HG02759 (cell line): Measurements from ENCODE around the gene COPS9.

Experiments used
- ATAC-seq: cut with Tn5 transposase; IDR thresholded peaks from one replicate; pipeline ENCODE4 v1.9.1; 2021; ENCODE audit warnings: mild to moderate bottlenecking, moderate library complexity; ENCODE audit not compliant: unreplicated experiment

Gene COPS9

DNA sequence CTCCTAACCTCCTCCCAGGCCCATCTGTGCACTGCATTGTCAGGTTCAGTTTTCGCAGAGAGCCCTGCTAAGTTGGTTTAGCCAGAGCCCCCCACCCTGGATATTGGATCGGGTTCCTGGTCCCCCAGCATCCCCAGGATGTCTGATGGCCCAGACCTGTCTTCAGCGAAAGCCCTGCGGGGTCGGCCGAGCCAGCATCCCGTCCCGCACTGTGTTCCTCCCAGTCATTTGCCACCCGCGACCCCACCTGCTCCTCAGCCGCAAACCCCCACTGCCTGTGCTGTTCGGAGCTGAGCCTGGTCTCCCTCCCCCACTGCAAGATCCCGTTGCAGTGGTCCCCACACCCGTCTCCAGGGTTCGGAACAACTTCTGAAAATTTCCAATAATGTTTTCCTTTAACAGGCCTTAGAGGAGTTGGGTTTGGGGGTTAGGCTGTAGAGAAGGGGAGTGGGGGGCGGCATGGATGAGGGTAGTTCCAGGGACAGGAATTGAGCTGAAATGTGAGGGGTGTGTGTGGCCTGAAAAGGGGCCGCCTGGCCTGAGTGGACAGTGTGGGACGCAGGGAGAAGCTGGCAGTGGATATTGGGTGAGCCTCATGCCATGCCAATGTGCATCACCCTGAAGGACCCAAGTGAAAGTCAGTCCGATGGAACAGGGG is 1.6 kb upstream of the COPS9 start:
- ATAC-seq = no peak

GRCh38 chr2:240136671-240137292 is 677 bp upstream of the COPS9 start:
- peak; percentile 20 for ATAC-seq

- peak; percentile 16 for ATAC-seq
Measured at GRCh38 chr2:240135706-240136012, 446 bp downstream of the COPS9 start.

GRCh38 chr2:240134956-240135520 is 1.1 kb downstream of the COPS9 start:
- no peak for ATAC-seq

DNA sequence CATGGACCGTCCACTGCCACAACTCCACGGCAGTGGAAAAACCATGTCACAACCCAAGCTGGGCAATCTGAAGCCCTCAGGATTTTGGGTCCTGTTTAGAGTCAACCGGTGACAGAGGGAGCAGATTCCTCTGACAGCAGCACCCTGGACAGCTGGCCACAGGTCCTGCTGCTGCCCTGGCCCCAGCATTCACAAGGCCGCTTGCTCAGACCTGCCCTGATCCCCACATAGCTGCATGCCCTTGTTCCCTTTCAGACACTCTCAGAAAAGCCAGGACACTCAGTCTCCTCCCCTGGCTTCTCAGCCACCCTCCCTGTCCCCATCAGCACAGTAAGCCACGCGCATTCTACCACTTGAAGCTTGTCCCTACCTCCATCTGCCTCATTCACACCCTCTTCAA is 1.6 kb downstream of the COPS9 start:
- ATAC-seq = no peak

DNA sequence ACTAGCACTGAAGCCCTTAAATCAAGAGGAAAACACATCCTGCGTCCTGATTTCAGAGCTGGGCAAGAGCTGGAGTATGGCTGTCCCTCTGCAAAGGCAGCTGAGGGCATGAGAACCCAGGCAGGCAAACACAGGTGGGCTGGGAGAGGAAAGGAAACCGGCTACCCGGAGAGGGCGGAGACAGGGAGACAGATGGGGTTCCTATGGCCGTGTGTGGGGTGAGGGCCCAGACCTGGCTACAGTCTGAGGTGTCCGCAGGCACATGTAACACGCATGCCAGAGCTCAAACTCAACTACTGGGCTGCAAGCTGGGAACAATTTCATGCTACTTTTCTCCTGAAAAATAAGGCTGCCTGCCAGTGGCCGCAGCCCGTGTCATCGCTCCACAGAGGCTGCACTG is 2.7 kb downstream of the COPS9 start:
- no peak for ATAC-seq

DNA sequence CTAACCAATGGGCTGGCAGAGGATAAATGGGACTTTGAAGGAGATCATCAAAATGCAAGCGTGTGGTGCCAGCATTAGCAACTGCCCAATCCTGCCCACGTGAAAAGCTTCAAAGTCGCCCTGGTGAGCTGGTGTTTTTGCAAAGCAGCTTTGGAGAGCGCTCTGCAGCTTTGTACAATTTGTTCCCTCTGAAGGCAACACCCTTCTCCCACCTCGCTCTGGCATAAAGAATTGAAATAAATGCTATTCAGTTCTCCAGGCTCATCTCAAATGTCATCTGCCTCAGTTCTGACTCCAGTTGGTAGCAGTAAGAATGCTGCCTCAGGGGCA is 3.5 kb downstream of the COPS9 start:
- ATAC-seq = no peak

GRCh38 chr2:240131941-240132650 is 4.0 kb downstream of the COPS9 start:
- ATAC-seq = no peak

- no peak for ATAC-seq
Measured at GRCh38 chr2:240131296-240131695, 4.8 kb downstream of the COPS9 start.

GRCh38 chr2:240130393-240131195 is 5.5 kb downstream of the COPS9 start:
- no peak for ATAC-seq

GRCh38 chr2:240129731-240130392 is 6.2 kb downstream of the COPS9 start:
- no peak for ATAC-seq

DNA sequence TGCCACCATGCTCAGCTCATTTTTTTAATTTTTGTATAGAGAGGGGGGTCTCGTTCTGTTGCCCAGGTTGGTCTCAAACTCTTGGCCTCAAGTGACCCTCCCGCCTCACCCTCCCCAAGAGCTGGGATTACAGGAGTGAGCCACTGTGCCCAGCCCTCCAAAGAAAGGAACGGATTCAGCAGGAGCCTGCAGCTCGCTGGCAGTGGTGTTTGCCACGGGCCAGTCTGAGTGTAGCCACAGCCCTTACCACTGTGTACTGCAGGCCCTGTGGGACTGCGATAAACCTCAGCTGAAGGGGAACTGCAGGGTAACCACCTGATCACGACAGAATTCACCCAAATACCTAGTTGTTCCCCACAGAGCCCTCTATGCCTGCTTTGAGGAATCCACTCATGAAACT is 6.8 kb downstream of the COPS9 start:
- no peak for ATAC-seq

GRCh38 chr2:240128608-240129145 is 7.4 kb downstream of the COPS9 start:
- ATAC-seq = no peak

- no peak for ATAC-seq
Measured at GRCh38 chr2:240127911-240128607, 8.0 kb downstream of the COPS9 start.

DNA sequence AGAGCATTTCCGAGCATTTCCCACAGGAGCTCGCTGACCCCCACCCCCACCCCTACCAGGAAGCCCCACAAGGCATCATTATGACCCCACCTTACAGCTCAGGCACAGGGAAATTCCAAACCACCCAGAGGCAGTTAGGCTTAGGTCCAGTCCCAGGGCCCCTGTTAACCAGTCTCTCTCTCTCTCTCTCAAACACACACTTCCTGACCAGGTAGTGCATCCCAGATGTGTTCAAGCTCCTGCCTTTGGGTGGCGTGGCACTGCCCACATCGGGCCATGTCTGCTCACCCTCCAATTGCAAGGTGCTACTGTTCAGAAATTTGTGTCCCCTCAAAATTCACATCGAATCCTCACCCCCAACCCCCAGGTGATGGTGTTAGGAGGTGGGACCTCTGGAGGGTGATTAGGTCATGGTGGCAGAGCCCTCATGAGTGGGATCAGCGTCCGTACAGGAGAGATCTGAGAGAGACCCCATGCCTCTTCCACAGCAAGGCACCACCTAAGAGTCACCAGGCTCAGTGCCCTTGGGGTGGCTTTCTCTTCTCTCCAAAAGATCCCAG is 8.8 kb downstream of the COPS9 start:
- no peak for ATAC-seq

GRCh38 chr2:240126731-240127130 is 9.4 kb downstream of the COPS9 start:
- no peak for ATAC-seq

DNA sequence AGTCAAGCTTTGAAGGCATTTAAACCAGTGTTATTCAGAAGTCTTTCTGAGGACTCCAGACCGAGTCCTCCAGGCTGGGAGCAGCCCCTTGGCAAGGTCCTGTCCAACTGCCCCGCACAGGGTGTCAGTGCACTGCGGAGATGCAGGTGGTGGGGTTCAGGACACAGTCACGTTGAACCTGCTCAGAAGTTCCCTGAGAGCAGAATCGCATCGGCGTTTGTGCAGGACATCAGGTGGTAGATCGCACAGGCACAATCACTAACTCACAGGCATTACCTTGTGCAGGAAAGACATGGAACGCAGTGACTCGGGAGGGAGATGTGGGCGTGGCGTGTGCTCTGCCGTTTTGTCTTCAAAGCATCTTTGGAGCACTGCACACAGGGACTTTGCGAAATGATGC is 10.4 kb downstream of the COPS9 start:
- no peak for ATAC-seq

- no peak for ATAC-seq
Measured at GRCh38 chr2:240124651-240125030, 11.5 kb downstream of the COPS9 start.

- no peak for ATAC-seq
Measured at GRCh38 chr2:240123821-240124650, 12.1 kb downstream of the COPS9 start.
